Central memory CD4-positive, alpha-beta T cell (primary cell): ENCODE measurements around the gene TYW3.

Experiments used
- DNase-seq: peaks from one replicate; pipeline ENCODE4 v3.0.0; 2022

The TYW3 gene

DNA sequence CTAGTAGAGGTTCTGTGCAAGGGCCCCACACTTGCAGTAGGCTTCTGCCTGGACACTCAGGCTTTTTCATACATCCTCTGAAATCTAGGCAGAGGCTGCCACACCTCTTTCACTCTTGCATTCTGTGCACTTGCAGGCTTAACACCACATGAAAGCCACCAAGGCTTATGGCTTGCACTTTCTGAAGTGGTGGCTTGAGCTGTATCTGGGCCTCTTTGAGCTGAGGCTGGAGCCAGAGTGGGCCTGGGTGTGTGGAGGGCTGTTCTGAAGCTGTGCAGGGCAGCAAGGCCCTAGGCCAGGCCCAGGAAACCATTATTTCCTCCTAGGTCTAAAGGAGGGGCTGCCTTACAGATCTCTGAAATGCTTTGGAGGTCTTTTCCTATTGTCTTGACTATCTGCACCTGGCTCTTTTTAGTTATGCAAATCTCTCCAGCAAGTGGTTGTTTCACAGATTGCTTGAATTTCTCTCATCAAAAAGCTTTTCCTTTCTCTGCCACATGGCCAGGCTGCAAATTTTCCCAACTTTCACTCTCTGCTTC, 66.2 kb downstream of the TYW3 start:
- no peak for DNase-seq

DNA sequence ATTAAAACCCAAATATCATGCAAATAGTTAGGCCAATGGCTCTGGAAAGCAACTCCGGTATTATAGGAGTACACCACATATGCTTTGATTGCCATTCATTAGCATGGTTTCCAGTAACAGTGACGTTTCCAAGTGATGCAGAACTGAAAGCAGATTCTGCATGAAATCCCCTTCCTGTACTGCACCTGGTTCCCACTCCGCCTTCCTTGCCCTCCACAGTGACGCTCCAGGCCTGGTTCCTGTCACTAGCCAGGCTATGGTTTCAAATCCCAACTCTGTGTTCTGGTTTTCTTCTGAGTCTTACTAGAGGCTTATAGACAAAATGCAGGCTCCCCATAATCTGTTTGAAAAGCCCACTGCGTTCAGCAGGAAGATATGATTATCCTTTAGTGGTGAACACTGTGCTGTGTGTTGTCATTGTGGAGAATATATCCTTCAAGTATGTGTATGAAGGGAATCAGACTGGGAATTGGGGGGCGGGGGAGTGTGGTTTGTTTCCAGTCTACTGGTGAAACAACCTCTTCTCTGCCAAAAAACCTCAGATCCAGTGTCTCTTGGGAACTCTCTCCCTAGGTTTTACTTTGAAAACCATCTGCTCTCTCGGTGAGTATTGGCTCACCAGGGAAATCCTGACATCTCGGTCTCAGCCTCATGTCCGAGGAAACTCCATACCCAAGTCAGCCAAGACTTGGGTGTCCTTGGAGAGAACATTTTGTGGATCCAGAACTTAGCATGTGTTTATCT, 78.7 kb downstream of the TYW3 start:
- no peak for DNase-seq

DNA sequence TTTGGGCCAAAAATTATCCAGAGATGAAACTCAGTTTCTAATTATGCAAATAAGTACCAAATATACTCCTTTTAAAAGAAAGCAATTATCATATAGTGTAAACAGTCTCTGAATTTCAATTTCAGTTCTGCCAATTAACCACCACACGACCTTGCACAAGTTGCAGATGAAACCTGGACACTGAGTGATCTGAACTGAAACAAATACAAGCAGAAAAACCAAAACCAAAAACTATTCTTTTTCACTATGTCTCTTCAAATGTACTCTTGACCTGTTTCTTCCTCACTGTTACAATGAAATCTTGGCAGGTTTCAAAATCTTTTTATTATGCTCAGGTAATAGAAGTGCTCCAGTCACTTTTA, 79.2 kb downstream of the TYW3 start:
- no peak for DNase-seq
